Ascending aorta (tissue), 2 donors: Measurements from ENCODE around the gene SMG6. TPM values are rescaled to one million over a fixed set of nuclear protein-coding genes. Genes with fewer than 3 reads are reported as not detected.
A peak's percentile ranks its signal among the peaks of the same experiment; 100 is the strongest.

Experiments used
- DNase-seq, 2 donors: peaks; one replicate each; pipeline ENCODE4 v3.0.0-alpha.2; 2019; ENCODE audit warnings: low spot score in 2 of 2
- H3K27ac ChIP-seq, 2 donors: fragments of 200-600 bp; sonication (generic); one replicate each; pipeline ENCODE4 v1.5.1; 2016 to 2017; ENCODE audit warnings: mild to moderate bottlenecking in 1 of 2
- H3K27me3 ChIP-seq: fragments of 200-600 bp; sonication (generic); one replicate; pipeline ENCODE4 v1.5.1; 2017
- H3K36me3 ChIP-seq, 2 donors: fragments of 200-600 bp; sonication (generic); one replicate each; pipeline ENCODE4 v1.5.1; 2016
- H3K4me1 ChIP-seq, 2 donors: fragments of 200-600 bp; sonication (generic); one replicate each; pipeline ENCODE4 v1.5.1; 2016 to 2017; ENCODE audit warnings: mild to moderate bottlenecking in 1 of 2
- H3K4me3 ChIP-seq, 2 donors: fragments of 200-600 bp; sonication (generic); one replicate each; pipeline ENCODE4 v1.5.1; 2016 to 2017; ENCODE audit warnings: mild to moderate bottlenecking in 1 of 2
- H3K9me3 ChIP-seq, 2 donors: fragments of 200-600 bp; sonication (generic); one replicate each; pipeline ENCODE4 v1.5.1; 2016
- CTCF ChIP-seq, 3 experiments: fragments of 200-600 bp in 2 of 3; fragments of 450-650 bp in 1 of 3; sonication (generic) in 2 of 3; IDR thresholded peaks; one replicate each; pipeline ENCODE4 v1.5.1; 2016 to 2019; ENCODE audit warnings: antibody characterized with exemption in 3 of 3, mild to moderate bottlenecking in 1 of 3, moderate library complexity in 1 of 3
- intact Hi-C: fragments of 100-400 bp; cut with DNase I; formaldehyde crosslinking; loops from one replicate; pipeline ENCODE4 v1.15.1; 2023
- total RNA-seq: library from RNA; depleted of rRNA; stranded (reverse); fragments of >200 nt; gene quantifications from one replicate; pipeline ENCODE4 v1.1.0, GENCODE V29; 2016

The SMG6 gene
- total RNA-seq, 1 donor from 2014 or later: 50.8 TPM

DNA sequence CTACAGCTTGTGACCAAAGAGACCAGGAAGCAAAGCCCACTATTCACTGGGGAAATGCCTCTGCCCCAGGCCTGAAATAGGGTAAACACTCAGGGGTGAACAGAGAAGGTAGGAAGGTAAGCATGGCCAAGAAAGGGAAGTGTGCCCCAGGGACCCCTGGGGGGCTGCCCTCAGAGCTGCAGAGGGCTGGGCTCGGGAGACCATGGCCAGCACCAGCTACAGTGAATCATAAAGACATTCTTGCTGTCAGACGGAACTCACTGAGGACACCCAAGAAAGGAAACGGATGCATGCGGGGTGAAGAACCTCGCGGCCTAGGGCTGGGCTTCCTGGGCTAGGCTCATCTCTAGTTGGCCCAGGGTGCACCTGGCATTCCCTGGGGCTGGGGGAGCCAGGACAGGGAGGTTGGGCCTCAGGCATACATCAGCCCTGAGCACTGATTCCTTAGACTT is 239.0 kb downstream of the SMG6 start:
- intact Hi-C loops: no loop called here
- no peak for DNase-seq
- H3K4me1 ChIP-seq: peaks cover 0 to 14% of the 10 kb centered on the region in 2 donors
- no peak overlapping the region for H3K4me3 ChIP-seq
- H3K9me3 ChIP-seq: no peaks in the 10 kb centered on the region
- peaks cover 26 to 59% of the 10 kb centered on the region in 2 donors for H3K36me3 ChIP-seq
- no peaks in the 10 kb centered on the region for H3K27me3 ChIP-seq
- H3K27ac ChIP-seq: peak overlapping the region; percentile 41 to 51
- no peak for TF ChIP-seq CTCF (IDR thresholded peaks at IDR 0.05)

DNA sequence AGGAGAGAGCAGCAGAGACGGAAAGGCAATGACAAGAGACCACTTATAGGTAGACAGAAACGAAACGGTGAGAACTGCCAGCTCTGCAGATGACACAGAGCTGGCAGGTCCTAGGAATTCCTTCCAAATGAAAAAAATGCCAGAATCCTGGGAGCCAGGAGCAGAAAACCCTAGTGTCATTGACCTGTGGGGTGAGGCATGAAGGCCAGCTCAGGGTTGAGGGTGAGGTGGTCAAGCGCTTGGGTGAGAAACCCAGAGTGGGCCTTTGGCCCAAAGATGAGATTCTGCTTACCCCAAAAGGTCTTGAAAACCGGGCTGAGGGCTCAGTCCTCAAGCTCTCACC is 239.5 kb downstream of the SMG6 start:
- intact Hi-C loops: no loop called here
- Histone ChIP-seq H3K36me3 (peaks cover 26 to 59% of the 10 kb centered on the region in 2 donors), H3K27ac (peak overlapping the region in 1 of 2 donors; percentile 51), H3K4me3 (no peak overlapping the region), H3K4me1 (peaks cover 0 to 14% of the 10 kb centered on the region in 2 donors), H3K27me3 (no peaks in the 10 kb centered on the region), H3K9me3 (no peaks in the 10 kb centered on the region)
- no peak for DNase-seq
- no peak for TF ChIP-seq CTCF (IDR thresholded peaks at IDR 0.05)

DNA sequence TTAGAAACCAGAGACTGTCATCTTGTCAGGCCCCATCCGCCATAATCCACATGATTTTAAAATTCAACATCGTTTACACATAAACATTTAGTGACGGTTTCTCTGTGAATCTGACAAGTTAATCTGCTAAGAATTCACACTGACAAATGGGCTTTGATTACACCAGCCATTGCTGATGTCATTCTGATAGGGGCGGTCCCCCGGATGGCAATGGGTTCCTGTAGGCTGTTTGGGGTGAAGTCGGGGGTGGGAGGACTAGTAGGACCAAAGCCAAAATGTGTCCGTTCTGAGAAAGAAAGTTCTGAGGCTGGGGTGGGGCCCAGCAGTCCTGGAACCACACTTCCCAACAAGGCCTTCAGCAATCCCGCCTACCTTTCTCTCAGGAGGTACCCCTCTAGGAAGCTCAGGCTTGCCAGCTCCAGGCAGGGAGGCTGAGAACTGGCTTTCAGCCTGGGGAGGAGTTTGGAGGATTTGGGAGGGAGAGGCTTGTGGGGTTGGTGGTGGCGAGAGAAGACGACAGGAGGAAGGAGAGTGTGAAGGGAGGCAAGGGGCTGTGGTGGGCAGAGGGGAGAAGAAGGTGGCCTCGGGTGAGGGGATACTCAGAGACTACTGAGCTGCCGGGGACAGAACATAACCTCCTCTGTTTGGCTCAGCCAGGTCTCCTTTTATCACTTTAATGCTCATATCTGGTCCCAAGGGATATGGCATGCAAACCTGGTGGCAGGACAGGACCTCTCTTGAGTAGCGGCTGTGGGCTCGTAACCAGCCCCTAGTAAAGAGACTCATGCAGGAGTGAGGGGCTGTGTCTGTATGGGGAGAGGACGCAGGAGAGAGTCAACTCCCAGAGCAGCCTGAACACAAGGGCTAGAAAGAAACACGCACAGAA is 240.1 kb downstream of the SMG6 start:
- H3K27me3 ChIP-seq: no peaks in the 10 kb centered on the region
- TF ChIP-seq CTCF (IDR thresholded peaks at IDR 0.05): no peak
- peak overlapping the region; percentile 51 to 60 for H3K27ac ChIP-seq
- H3K4me1 ChIP-seq: peaks cover 0 to 14% of the 10 kb centered on the region in 2 donors
- no peak overlapping the region for H3K4me3 ChIP-seq
- no peak for DNase-seq
- peaks cover 26 to 56% of the 10 kb centered on the region in 2 donors for H3K36me3 ChIP-seq
- intact Hi-C loops: no loop called here
- H3K9me3 ChIP-seq: no peaks in the 10 kb centered on the region

- intact Hi-C loops: no loop called here
- no peak for DNase-seq
- H3K4me3 ChIP-seq: no peak overlapping the region
- H3K27me3 ChIP-seq: no peaks in the 10 kb centered on the region
- H3K27ac ChIP-seq: peak overlapping the region; percentile 43 to 60
- H3K36me3 ChIP-seq: peaks cover 30 to 51% of the 10 kb centered on the region in 2 donors
- peaks cover 0 to 10% of the 10 kb centered on the region in 2 donors for H3K4me1 ChIP-seq
- no peak for TF ChIP-seq CTCF (IDR thresholded peaks at IDR 0.05)
- H3K9me3 ChIP-seq: no peaks in the 10 kb centered on the region
Measured at GRCh38 chr17:2062571-2063183, 240.9 kb downstream of the SMG6 start.

GRCh38 chr17:2061441-2061958 is 242.1 kb downstream of the SMG6 start:
- Histone ChIP-seq H3K27me3 (no peaks in the 10 kb centered on the region), H3K27ac (peak overlapping the region; percentile 43 to 65), H3K4me1 (peaks cover 1 to 5% of the 10 kb centered on the region in 2 donors), H3K4me3 (no peak overlapping the region), H3K9me3 (no peaks in the 10 kb centered on the region), H3K36me3 (peaks cover 30 to 51% of the 10 kb centered on the region in 2 donors)
- TF ChIP-seq CTCF (IDR thresholded peaks at IDR 0.05): no peak
- intact Hi-C loops: no loop called here
- DNase-seq: no peak
